Measurements from ENCODE around the gene SLC2A6.
A peak's percentile ranks its signal among the peaks of the same experiment; 100 is the strongest.

SLC2A6 gene

DNA sequence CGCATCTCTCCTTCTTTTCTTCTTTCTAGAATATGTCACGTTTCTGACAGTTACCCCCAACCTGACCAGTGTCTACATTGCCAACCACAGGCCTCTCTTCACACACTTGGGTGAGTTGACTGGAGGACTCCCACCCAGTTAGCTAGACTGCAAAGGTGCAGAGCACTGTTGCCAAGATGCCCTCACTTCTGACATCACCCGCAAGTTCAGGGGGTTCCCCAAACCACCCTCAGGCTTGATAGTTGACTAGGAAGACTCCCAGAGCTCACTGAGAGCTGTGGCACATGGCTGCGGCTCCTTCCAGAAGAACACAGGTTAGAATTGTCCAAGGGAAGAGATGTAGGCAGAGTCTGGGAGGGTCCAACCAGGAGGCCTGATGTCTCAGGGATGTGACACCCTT lies 39.6 kb downstream of the SLC2A6 start:
- Mint-ChIP-seq H3K4me3 (no peak overlapping the region), H3K4me1 (no peaks in the 10 kb centered on the region), H3K27me3 (ENCODE audit: low read depth) (no peaks in the 10 kb centered on the region), H3K9me3 (no peaks in the 10 kb centered on the region), H3K36me3 (ENCODE audit: low read depth) (no peaks in the 10 kb centered on the region), H3K27ac (no peak overlapping the region)
- TF ChIP-seq, protein P1, sequence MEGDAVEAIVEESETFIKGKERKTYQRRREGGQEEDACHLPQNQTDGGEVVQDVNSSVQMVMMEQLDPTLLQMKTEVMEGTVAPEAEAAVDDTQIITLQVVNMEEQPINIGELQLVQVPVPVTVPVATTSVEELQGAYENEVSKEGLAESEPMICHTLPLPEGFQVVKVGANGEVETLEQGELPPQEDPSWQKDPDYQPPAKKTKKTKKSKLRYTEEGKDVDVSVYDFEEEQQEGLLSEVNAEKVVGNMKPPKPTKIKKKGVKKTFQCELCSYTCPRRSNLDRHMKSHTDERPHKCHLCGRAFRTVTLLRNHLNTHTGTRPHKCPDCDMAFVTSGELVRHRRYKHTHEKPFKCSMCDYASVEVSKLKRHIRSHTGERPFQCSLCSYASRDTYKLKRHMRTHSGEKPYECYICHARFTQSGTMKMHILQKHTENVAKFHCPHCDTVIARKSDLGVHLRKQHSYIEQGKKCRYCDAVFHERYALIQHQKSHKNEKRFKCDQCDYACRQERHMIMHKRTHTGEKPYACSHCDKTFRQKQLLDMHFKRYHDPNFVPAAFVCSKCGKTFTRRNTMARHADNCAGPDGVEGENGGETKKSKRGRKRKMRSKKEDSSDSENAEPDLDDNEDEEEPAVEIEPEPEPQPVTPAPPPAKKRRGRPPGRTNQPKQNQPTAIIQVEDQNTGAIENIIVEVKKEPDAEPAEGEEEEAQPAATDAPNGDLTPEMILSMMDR (IDR thresholded peaks at IDR 0.05; ENCODE audit: unreplicated experiment in 3 of 3), result no peak

DNA sequence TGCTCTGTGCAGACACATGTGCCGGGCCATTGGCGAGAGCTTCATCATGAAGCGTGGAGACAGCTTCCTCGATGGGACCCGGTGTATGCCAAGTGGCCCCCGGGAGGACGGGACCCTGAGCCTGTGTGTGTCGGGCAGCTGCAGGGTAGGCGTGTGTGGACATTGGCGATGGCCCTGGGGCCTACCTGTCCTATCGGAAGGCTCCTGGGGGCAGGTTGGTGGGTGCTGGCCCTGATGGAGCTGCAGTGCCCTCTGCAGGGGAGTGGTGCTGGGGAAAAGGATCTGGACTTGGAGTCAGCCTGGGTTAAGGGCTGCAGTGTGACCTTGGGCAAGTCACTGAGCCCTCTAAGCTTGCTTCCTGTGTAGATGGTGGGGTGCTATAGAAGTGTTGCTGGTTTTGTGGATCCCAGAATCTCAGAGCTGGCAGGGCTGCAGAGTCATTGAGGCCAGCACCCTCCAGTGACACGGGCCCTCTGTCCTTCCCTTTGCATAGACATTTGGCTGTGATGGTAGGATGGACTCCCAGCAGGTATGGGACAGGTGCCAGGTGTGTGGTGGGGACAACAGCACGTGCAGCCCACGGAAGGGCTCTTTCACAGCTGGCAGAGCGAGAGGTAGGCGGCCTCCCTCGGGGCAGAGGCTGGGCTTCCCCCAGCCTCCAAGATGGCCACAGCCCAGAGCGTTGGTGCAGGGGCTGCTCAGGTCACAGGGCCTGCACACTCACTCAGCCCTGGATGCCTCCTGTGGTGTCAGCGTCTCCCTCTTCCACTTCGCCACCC lies 41.0 kb downstream of the SLC2A6 start:
- TF ChIP-seq, protein P1 (IDR thresholded peaks at IDR 0.05; ENCODE audit: unreplicated experiment in 3 of 3), result no peak
- Mint-ChIP-seq H3K27me3 (ENCODE audit: low read depth) (no peaks in the 10 kb centered on the region), H3K36me3 (ENCODE audit: low read depth) (no peaks in the 10 kb centered on the region), H3K4me3 (no peak overlapping the region), H3K4me1 (no peaks in the 10 kb centered on the region), H3K27ac (no peak overlapping the region), H3K9me3 (no peaks in the 10 kb centered on the region)

DNA sequence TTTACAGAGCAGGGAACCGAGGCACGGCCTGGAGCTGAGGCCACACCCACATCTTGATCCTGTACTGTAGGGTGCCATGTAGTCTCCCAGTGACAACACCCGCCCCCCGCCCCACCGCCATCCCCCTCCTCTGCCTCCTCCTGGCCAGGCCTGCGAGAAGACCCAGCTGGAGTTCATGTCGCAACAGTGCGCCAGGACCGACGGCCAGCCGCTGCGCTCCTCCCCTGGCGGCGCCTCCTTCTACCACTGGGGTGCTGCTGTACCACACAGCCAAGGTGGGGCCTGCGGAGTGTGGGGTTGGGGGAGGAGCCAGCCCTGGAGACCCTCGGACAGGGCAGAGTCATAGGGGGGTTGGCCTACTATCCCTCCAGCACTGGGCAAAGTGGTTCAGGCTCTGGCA lies 42.2 kb downstream of the SLC2A6 start:
- H3K36me3 Mint-ChIP-seq (ENCODE audit: low read depth), result no peaks in the 10 kb centered on the region
- H3K27ac Mint-ChIP-seq, result no peak overlapping the region
- no peaks in the 10 kb centered on the region for H3K4me1 Mint-ChIP-seq
- H3K9me3 Mint-ChIP-seq, result no peaks in the 10 kb centered on the region
- no peak overlapping the region for H3K4me3 Mint-ChIP-seq
- TF ChIP-seq, protein P1 (IDR thresholded peaks at IDR 0.05; ENCODE audit: unreplicated experiment in 3 of 3), result no peak
- H3K27me3 Mint-ChIP-seq (ENCODE audit: low read depth), result no peaks in the 10 kb centered on the region

DNA sequence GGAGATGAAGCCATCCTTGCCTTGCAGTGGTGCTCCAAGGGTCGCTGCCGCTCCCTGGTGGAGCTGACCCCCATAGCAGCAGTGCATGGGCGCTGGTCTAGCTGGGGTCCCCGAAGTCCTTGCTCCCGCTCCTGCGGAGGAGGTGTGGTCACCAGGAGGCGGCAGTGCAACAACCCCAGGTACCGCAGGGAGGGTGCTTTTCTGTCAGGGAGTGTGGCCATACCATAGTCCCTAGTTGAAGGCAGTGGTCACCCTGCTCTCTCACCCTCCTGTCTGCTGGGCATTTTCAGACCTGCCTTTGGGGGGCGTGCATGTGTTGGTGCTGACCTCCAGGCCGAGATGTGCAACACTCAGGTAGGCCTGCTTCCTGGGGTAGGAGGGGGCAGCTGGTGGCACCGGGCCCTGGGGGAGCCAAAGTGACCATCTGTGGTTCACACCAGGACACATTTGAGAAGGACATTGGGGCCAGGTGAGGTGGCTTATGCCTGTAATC lies 45.5 kb downstream of the SLC2A6 start:
- H3K9me3 Mint-ChIP-seq, result no peaks in the 10 kb centered on the region
- peaks cover 17% of the 10 kb centered on the region for H3K27me3 Mint-ChIP-seq (ENCODE audit: low read depth)
- TF ChIP-seq, protein P1 (IDR thresholded peaks at IDR 0.05; ENCODE audit: unreplicated experiment in 3 of 3), result no peak
- H3K27ac Mint-ChIP-seq, result no peak overlapping the region
- no peaks in the 10 kb centered on the region for H3K4me1 Mint-ChIP-seq
- no peak overlapping the region for H3K4me3 Mint-ChIP-seq
- H3K36me3 Mint-ChIP-seq (ENCODE audit: low read depth), result no peaks in the 10 kb centered on the region

DNA sequence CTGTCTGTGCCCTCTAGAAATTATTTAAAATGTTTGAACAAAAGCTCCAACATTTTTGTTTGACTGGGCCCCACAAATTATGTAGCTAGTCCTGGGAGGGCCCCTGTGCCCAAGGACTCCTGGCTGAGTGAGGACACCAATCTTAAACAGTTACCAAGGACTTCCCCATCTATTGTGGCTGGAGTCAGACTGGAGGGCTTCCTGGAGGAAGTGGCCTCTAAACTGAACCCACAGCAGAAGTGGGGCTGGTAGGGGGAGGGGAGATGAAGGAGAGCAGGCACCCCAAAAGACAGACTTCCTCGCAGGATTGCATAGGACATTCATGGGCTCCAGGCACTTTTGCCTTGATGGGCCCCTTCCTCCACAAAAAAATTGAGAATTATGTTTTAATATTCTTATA lies 48.7 kb downstream of the SLC2A6 start:
- H3K9me3 Mint-ChIP-seq, result no peaks in the 10 kb centered on the region
- peaks cover 31% of the 10 kb centered on the region for H3K27me3 Mint-ChIP-seq (ENCODE audit: low read depth)
- no peak overlapping the region for H3K4me3 Mint-ChIP-seq
- H3K4me1 Mint-ChIP-seq, result no peaks in the 10 kb centered on the region
- TF ChIP-seq, protein P1 (IDR thresholded peaks at IDR 0.05; ENCODE audit: unreplicated experiment in 3 of 3), result no peak
- no peak overlapping the region for H3K27ac Mint-ChIP-seq
- H3K36me3 Mint-ChIP-seq (ENCODE audit: low read depth), result peaks cover 4% of the 10 kb centered on the region

DNA sequence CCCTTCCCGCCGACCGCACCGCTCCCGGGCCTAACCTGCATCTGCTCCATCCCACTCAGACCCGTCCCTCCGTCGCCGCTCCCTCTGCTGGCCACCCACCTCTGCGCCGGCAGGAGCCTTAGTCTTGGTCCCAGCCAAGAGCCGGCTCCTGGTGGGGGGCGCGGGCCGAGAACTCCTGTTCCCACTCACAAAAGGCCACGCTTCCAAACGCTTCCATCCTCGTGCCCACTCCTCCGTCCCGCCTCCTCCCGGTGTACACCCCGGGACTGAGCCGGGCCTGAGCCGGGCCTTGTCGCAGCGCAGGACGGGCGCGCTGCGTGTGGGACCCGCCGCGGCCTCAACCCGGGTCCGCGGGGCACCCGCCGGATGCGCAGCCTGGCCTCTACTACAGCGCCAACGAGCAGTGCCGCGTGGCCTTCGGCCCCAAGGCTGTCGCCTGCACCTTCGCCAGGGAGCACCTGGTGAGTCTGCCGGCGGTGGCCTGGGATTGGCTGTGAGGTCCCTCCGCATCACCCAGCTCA lies 49.2 kb downstream of the SLC2A6 start:
- Mint-ChIP-seq H3K4me3 (peak overlapping the region in 2 of 3 experiments; percentile 52 to 74), H3K4me1 (no peaks in the 10 kb centered on the region), H3K27ac (no peak overlapping the region), H3K27me3 (ENCODE audit: low read depth) (peaks cover 31% of the 10 kb centered on the region), H3K36me3 (ENCODE audit: low read depth) (peaks cover 4% of the 10 kb centered on the region), H3K9me3 (no peaks in the 10 kb centered on the region)
- TF ChIP-seq, protein P1 (IDR thresholded peaks at IDR 0.05; ENCODE audit: unreplicated experiment in 3 of 3), result peak; percentile 19 to 40 (median 29)
